Measurements from ENCODE around the gene RPA4.
"Not testable (repeated sequence)": the region's sequence is repeated elsewhere in the genome, so short reads cannot be mapped to it uniquely, and the experiment has no call there.

Gene RPA4

GRCh38 chrX:96883608-96884007 lies at the start of gene RPA4:
Gene RPA4, plus strand, starts transcription at chrX:96883908. Its CDS starts 403 bp downstream, at chrX:96884311.
- DNase-seq, result no peak

- DNase-seq, result no peak
These were observed 49.6 kb upstream of the RPA4 start for GRCh38 chrX:96834137-96834536.

GRCh38 chrX:96835660-96836289 lies 47.9 kb upstream of the RPA4 start:
- DNase-seq, result no peak

- DNase-seq, result no peak
These were observed 45.9 kb upstream of the RPA4 start for GRCh38 chrX:96837808-96838207.

- no peak for DNase-seq
These were observed 45.2 kb upstream of the RPA4 start for GRCh38 chrX:96838537-96838936.

- DNase-seq, result no peak
These were observed 42.4 kb upstream of the RPA4 start for GRCh38 chrX:96841325-96841724.

DNA sequence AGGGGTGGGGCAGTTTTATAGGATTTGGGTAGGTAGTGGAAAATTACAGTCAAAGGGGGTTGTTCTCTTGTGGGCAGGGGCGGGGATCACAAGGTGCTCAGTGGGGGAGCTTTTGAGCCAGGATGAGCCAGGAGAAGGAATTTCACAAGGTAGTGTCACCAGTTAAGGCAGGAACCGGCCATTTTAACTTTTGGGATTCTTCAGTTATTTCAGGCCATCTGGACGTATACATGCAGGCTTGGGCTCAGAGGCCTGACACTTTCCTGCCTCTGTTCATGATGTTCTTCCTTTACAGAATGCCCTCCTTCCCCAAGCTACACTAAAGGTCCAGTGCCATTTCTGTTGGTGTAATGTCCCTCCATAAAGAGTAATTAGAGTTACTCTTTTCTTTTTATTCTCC lies 41.8 kb upstream of the RPA4 start:
- not testable (repeated sequence) for DNase-seq

DNA sequence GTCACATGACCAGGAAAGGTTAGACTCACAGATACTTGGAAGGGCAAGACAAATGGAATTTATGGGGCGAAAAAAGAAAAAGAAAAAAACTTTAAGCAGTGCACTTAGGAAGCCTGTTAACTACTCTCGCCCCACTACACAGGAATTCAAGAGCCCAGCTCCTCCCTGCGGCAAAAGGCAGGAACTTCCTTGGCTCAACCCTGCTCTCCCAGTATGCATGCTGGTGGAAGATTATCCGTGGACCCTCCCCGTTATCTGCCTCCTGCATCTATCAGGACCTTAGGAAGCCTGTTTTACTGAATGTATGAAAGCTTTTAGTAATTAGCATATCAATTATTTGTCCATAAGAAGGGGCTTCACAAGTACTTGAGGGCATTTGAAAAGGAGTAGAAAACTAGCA lies 40.1 kb upstream of the RPA4 start:
- DNase-seq, result no peak

GRCh38 chrX:96846841-96847240 lies 36.9 kb upstream of the RPA4 start:
- DNase-seq, result no peak

- DNase-seq, result not testable (repeated sequence)
These were observed 24.3 kb upstream of the RPA4 start for GRCh38 chrX:96859422-96859821.

GRCh38 chrX:96861218-96861617 lies 22.5 kb upstream of the RPA4 start:
- no peak for DNase-seq

DNA sequence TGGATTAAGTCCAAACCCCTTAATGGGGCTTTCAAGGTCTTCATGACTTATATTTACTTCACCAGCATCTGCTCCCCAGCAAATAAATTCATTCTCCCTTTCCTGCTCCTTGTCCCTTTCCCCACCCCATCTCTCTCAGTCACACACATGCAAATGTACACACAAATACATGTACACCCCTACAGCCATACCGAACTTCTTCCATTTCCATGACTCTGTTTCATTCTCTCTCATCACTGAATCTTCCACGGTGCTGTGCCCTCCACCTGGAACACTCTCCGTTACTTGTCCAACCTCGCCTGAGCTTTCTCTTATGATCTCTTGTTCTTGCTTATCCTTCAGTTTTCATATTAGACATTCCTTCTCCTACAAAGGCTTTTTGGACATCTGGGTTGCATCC lies 22.0 kb upstream of the RPA4 start:
- DNase-seq, result no peak

- DNase-seq, result no peak
These were observed 319 bp downstream of the RPA4 start for GRCh38 chrX:96884027-96884426.

DNA sequence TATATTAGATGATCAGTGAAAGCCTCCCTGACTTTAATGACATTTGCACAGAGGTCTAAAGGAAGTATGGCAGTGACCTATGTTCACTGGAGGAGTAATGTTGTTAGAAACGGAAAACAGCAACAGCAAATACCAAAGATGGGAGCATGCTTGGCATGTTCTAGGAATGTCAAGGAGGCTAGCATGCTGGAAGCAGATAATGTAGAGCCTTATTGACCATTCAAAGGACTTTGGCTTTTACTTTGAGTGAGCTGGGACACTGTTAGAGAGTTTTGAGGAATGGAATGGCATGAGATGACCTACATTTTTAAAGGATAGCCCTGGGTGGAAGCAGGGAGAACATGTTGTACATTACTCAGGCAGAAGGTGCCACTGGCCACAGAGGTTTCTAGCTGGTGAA lies 6.0 kb downstream of the RPA4 start:
- DNase-seq, result no peak

DNA sequence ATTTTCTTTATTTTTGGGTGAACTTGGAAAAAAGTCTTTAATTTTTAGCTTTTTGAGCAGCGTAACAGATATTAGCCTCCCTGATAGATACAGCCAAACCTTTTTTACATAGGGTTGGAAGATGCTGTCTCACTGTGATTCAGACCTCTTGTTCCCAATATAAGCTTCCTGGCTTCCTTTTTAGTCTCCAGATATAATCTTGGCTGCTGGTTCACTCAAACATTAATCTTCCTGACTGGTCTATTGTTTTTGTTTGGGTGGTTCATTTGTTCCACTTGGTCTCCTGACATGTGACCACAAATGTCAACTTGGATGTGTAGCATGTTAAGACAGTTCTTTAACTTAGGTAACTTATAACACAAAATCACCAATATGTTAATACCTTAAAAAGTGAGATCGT lies 23.0 kb downstream of the RPA4 start:
- no peak for DNase-seq

DNA sequence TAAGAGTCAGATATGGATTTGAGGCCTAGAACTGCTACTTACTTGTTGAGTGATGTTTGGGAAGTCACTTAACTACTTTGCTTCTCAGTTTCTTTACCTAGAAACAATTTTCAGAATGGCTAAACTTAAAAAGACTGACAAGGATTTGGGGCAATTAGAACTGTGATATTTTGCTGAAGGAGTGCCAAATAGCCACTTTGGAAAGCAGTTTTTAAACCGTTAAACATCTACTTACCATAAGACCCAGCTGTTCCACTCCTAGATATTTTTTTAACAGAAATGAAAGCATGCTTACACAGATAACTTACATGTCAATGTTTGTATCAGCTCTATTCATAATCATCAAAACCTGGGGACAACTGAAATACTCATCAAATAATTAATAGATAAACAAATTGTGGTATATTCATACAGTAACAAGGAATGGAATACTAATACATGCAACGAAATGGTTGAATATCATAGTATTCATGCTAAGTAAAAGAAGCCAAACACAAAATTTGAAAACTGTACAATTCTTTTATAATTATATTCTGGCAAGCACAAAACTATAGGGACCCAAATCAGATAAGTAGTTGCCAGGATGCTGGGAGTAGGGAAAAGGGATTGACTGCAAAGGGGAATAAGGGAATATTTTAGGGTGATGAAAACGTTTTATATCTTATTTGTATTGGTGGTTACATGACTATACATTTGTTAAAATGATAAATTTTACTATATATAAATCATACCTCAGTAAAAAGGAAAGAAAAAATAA lies 24.0 kb downstream of the RPA4 start:
- no peak for DNase-seq

GRCh38 chrX:96909291-96909690 lies 25.6 kb downstream of the RPA4 start:
- DNase-seq, result no peak

GRCh38 chrX:96918864-96919263 lies 35.2 kb downstream of the RPA4 start:
- no peak for DNase-seq

DNA sequence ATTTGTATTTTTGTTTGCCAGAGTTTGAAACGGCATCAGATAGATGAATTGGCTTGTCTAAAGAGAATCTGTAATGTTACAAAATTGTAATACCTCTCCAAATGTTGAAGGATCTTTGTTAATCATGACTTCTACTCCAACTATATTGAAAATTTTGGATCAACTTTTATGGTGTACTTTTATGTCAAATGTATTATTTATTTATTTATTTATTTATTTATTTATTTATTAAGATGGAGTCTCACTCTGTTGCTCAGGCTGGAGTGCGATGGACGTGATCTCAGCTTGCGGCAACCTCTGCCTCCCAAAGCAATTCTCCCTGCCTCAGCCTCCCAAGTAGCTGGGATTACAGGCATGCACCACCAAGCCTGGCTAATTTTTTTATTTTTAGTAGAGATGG lies 36.0 kb downstream of the RPA4 start:
- DNase-seq, result no peak

DNA sequence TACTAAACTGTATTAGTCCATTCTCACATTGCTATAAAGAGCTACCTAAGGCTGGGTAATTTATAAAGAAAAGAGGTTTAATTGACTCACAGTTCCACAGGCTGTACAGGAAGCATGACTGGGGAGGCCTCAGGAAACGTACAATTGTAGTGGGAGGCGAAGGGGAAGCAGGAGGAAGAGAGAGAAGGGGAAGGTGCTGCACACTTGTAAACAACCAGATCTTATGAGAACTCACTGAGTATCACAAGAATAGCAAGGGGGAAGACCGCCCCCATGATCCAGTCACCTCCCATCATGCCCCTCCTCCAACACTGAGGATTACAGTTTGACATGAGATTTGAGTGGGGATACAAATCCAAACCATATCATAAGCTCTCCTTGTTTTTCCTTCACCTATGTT lies 40.9 kb downstream of the RPA4 start:
- DNase-seq, result no peak

- no peak for DNase-seq
These were observed 45.3 kb downstream of the RPA4 start for GRCh38 chrX:96929036-96929435.
